Ammon's horn (tissue), 1 donor: ENCODE data around the gene TRMT5.

Experiments
- DNase-seq: peaks from one replicate; pipeline ENCODE4 v3.0.0-alpha.2; 2016; ENCODE audit warnings: low spot score

The TRMT5 gene

DNA sequence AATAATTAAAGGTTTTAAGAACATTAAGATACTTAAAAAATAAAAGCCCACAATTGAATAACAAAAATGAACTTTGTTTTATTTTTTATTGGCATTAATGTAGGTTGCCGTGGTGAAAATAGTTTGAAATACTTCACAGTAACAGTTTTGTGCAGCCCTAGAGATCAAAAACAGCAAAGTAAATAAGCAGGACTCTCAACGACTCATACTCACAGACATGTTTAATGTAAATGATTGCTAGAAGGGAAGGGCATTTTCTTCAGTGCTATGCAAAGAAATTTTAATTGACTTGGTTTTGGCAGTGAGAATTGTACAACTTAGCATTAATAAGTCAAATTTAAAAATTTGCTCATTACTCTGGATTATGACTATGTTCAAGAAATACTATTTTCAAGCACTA lies 16.0 kb downstream of the TRMT5 start:
- no peak for DNase-seq

DNA sequence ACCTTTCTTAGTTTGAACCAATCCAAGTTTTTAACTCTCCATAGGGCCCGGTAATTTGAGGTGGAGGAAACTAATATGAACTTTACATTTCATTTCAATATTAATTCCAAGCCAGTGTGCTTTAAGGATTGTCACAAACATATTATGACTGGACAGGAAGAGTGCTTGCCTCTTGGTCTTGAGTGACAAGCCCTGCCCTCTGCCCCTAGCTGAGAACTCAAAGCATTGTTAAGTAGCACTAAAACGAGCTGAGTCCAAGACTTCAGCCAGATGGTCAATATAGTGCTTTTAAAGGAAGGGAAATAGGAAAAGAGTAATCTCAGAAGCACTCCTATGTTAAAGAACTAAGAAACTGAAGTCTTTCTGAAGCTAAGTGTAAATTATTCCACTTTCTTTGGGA lies 17.1 kb downstream of the TRMT5 start:
- no peak for DNase-seq

DNA sequence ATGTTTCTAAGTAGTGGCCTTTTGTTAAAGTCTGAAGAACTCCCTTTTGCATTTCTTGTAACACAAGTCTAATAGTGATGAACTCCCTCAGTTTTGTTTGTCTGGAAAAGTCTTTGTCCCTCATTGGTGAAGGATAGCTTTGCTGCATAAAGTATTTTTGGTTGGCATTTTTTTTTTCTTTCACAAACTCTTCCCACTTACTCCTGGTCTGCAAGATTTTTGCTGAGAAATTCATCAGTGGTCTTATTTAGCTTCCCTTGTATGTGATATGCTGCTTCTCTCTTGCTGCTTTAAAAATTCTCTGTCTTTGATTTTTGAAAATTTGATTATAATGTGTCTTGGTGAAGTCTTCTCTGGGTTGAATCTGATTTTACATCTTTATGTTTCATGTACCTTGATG lies 22.7 kb downstream of the TRMT5 start:
- no peak for DNase-seq

DNA sequence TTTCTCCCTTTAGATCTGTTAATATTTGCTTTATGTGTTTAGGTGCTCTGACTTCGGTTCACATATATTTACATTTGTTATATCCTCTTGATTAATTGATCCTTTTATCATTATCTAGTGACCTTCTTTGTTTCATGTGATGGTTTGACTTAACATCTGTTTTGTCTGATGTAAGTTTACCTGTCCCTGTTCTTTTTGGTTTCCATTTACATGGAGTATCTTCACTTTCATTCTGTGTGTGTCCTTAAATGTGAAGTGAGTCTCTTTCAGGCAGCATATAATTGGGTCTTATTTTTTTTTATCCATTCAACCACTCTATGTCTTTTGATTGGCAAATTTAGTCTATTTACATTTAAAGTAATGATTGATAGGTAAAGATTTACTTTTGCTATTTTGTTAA lies 24.2 kb downstream of the TRMT5 start:
- no peak for DNase-seq

DNA sequence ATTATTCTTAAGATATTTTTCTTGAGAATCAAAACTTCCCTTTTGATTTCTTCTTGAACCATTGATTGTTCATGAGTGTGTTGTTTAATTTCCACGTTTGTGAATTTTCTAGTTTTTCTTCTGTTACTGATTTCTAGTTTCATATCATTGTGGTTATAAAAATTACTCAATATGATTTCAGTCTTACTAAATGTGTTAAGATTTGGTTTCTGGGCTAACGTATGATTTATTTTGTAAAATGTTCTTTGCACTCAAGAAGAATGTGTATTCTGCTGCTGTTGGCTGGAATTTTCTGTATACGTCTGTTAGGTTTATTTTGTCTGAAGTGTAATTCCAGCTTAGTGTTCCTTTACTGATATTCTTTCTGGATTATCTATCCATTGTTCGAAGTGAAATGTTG lies 24.7 kb downstream of the TRMT5 start:
- DNase-seq, result no peak

DNA sequence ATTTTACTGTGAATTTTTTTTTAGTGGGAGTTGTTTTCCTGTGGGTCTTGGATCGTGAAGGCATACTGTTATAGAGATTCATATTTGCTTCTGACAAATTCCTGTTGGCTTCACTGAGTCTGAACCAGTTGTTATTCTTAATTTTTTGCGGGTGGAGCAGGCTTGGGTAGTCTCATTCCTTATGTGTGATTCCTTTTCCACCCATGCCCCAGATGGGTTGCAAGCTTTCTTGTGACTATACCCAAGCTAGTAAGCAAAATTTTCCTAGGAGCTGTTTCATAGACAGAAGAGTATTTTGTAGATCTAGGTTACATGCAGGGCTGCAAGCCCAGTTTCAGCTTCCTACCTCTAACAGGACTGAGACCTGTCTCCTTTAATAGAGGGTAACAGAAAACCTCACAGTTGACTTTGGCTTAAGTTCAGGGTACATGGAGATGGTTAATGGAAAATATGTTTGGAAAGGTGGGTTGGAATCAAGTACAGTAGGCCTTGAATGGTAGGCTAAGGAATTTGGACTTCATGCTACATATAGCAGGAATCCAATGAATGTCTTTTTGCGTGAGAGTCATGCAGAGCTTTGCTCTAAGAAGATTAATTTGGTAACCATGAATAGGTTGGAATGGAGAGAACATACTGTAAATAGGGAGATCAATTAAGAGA lies 29.0 kb downstream of the TRMT5 start:
- no peak for DNase-seq

DNA sequence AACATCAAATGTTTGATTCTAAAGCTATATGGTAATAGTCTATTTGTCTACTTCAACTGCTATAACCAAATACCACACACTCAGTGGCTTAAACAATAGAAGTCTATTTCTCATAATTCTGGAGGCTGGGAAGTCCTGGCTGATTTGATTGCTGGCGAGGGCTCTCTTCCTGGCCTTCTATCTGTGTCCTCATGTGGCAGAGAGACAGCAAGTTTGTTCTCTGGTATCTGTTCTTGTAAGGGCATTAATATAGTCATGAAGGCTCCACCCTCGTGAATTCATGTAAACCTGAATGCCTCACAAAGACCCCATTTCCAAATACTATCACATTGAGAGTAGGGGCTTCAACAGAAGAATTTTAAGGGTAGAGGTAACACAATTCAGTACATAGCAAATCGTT lies 34.1 kb downstream of the TRMT5 start:
- DNase-seq, result no peak

DNA sequence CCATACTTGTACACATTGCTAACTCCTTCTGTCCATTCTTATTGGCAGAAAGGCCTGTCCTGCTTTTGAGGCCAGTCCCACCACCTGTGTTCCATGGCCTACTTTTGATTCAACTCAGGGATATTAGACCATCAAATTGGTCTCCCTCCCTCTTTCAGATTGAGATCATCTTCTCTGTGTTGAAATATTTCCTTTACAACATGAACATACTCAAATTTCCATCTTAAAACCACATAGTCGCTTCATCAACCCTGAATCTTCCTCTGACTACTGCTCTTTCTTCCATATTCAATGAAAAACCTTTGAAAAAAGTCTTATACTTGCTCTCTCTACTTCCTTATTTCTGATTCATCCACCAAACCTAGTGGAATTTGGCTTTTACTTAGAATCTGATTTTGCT lies 34.9 kb downstream of the TRMT5 start:
- DNase-seq, result no peak

DNA sequence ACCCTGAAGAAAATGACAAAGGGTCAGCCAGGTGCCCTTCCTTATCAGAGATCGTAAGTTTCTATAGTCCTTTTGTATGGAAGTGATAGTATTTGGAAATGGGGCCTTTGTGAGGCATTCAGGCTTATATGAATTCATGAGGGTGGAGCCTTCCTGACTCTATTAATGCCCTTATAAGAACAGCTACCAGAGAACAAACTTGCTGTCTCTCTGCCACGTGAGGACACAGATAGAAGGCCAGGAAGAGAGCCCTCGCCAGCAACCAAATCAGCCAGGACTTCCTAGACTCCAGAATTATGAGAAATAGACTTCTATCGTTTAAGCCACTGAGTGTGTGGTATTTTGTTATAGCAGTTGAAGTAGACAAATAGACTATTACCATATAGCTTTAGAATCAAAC lies 36.7 kb downstream of the TRMT5 start:
- DNase-seq, result no peak

DNA sequence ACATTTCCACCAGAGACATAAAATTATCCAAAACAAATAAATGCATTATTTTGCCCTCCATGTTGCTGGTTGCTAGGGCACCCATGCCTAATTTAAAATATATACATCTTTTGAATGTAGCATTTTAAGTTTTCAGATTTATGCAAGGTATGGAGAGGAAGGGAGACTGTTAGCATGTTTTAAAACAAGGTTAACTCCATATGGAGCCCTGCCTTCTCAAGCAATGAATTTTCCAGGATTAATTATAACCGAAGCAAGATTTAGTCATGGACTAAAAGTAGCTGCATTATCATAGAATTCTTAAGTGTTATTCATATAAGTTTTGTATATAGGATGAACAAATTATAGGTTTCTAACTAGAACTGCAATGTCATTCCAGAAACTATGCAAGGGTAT lies 37.2 kb downstream of the TRMT5 start:
- no peak for DNase-seq

DNA sequence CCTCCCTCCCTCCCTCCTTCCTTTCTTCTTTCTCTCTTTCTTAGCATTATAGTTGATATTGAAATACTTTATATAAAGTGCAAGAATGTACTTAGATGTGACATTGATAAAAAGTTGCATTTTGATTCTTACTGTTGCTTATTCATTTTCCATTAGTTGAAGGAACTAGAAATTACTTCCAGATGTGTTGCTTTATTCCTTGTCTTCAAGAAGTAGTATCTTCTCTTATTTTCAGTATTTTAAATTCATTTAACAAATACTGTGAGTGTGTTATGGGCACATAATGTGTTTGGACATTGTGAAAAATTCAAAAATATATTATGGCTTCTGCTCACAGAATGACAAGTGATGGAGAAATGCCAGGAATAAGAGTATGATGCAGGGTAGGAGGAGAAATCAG lies 45.6 kb downstream of the TRMT5 start:
- DNase-seq, result no peak

DNA sequence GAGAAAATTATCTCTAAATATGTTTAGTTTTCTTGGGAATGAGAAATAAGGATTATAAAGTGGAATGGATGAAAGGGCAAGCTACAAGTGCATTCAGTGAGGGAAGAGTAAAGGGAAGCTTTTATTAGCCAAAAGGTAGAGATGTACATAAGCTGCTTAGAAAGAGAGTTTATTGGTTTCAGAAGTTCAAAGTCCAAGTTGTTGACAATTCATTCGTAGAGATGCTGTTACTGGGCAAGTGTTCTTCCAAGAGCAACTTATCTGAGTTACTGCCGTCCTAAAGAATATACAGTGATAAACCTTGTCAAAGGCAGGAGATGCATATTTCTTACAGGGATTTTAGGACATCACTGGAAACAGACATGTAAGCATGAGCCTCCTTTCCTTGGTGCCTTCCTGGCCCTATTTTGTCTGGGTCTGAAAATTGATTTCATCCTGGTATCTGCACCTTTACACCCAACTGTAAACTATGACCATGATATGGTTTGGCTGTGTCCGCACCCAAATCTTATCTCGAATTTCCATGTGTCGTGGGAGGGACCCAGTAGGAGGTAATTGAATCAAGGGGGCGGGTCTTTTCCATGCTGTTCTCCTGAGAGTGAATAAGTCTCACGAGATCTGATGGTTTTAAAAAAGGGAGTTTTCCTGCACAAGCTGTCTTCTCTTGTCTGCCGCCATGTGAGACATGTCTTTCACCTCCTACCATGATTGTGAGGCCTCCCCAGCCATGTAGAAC lies 46.8 kb downstream of the TRMT5 start:
- no peak for DNase-seq

DNA sequence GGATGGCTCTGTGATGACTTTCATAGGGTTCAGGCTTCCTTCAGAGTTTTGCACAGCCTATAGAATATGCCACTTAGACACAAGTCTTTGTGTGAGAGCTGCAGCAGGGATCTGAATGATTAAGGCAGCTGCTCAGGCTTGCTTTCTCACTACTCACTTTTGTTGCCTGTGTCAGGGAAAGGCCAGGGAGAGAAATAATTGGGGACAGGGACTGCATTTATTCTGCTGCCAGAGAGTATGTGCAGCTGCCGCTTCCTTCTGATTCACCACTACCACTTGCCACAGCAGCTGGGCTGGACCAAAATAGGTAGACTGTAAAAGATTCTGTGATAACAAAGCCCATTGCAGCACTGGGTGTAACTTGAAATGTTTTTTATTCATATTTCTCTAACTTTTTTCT lies 49.7 kb downstream of the TRMT5 start:
- DNase-seq, result no peak

DNA sequence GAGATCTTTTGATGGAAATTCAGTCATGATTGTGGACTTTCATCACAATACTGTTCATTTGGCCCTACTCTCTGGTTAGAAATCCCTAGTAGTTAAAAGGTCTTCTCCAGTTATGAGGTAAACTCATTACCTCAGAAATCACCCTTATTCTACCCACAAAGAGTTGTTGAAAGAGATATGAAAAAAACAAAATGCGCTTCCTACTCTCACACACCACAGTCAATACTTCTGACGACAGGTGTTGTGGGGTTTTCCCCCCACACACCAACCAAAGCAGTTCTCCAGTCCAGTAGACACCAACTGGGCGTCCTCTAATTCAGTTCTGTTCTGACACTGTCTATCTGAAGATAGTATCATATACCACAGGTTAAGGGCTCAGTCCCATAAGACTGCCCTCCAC lies 54.9 kb downstream of the TRMT5 start:
- no peak for DNase-seq

DNA sequence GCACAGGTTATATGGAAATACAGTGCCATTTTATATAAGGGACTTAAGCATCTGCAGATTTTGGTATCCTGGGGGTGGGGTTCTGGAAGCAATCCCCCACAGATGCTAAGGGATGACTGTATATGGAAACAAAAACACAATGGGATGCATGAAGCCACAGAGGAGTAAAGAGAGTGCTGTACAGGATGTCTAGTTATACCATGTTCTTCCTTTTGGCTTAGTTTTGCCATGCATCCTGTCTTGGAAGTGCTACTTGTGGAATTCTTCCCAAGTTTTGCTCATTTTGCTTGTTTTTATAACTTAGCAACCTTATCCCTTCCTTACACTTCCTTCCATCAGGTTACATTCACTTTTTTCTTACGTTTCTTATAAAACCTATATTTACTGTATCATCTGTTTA lies 55.6 kb downstream of the TRMT5 start:
- DNase-seq, result no peak

DNA sequence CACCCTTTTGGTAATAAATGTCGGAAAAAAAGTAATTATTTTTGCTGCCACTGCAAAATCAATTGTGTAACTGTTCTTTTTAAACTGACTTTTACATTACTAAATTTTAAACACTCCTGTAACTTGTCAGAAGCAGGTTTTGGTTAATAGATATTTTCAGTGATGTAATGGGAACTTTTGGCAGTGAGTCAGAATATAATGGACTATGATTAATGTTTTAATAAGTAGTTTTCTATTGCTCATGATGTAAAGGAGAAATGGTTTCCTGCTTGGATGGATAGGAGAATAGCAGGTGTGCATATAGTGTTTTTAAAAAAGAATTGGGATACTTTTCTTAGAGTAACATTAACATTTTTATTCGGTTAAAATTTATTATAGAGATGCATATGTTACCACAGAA lies 58.8 kb downstream of the TRMT5 start:
- no peak for DNase-seq
